ENCODE measurements around the gene MYOM1. TPM values are rescaled to one million over a fixed set of nuclear protein-coding genes. Genes with fewer than 3 reads are reported as not detected.

Gene MYOM1
- total RNA-seq, 2 experiments from 2014 or later: 2.4 to 3.8 TPM

GRCh38 chr18:3071676-3072075 is 148.1 kb downstream of the MYOM1 start:
- POLR2A ChIA-PET: interaction anchor here (0.6 to 0.7 kb wide), 5 partner anchors 15 to 53 kb away, joined by 3 read pairs; no protein-coding TSS in a partner anchor
- no peaks in the 10 kb centered on the region for H3K9me3 ChIP-seq (ENCODE audit: low read length)
- no peak overlapping the region for H3K27ac ChIP-seq (ENCODE audit: low read depth, low read length, poor library complexity, severe bottlenecking)
- no peaks in the 10 kb centered on the region for H3K79me2 ChIP-seq (ENCODE audit: insufficient read depth, low read depth, low read length)
- H3K4me3 ChIP-seq (ENCODE audit: low read depth, low read length, poor library complexity, severe bottlenecking): no peak overlapping the region
- no peak for DNase-seq (ENCODE audit: low spot score)
- intact Hi-C loops (cut with micrococcal nuclease; ENCODE audit: unreplicated experiment): no loop called here
- TF ChIP-seq CTCF (conservative IDR thresholded peaks at IDR 0.05; ENCODE audit: low read length) (no peak), EZH2phosphoT487 (IDR thresholded peaks at IDR 0.05; ENCODE audit: borderline replicate concordance, low read depth, low read length) (no peak)
- H3K9me2 ChIP-seq (ENCODE audit: insufficient read depth, low read length): no peaks in the 10 kb centered on the region
- H3K4me1 ChIP-seq (ENCODE audit: insufficient read depth, low read length, poor library complexity, severe bottlenecking): no peaks in the 10 kb centered on the region
- no peak overlapping the region for H3K4me2 ChIP-seq (ENCODE audit: low read length)
- BruUV-seq (replicated peaks): no TSS peak
- no peak overlapping the region for H2AFZ ChIP-seq (ENCODE audit: low read length)
- H4K20me1 ChIP-seq (ENCODE audit: insufficient read depth, low read length): no peaks in the 10 kb centered on the region
- no peaks in the 10 kb centered on the region for H3K36me3 ChIP-seq (ENCODE audit: insufficient read depth, low read length)
- CTCF ChIA-PET (ENCODE audit: unreplicated experiment): no interaction called here

GRCh38 chr18:3069671-3070433 is 149.9 kb downstream of the MYOM1 start:
- Histone ChIP-seq H3K4me2 (ENCODE audit: low read length) (no peak overlapping the region), H4K20me1 (ENCODE audit: insufficient read depth, low read length) (no peaks in the 10 kb centered on the region), H3K4me1 (ENCODE audit: insufficient read depth, low read length, poor library complexity, severe bottlenecking) (no peaks in the 10 kb centered on the region), H3K9me3 (ENCODE audit: low read length) (no peaks in the 10 kb centered on the region), H3K9me2 (ENCODE audit: insufficient read depth, low read length) (no peaks in the 10 kb centered on the region), H3K79me2 (ENCODE audit: insufficient read depth, low read depth, low read length) (no peaks in the 10 kb centered on the region), H2AFZ (ENCODE audit: low read length) (no peak overlapping the region; the same call in 1 of the 2 replicates), H3K36me3 (ENCODE audit: insufficient read depth, low read length) (no peaks in the 10 kb centered on the region), H3K27ac (ENCODE audit: low read depth, low read length, poor library complexity, severe bottlenecking) (no peak overlapping the region), H3K4me3 (ENCODE audit: low read depth, low read length, poor library complexity, severe bottlenecking) (no peak overlapping the region)
- intact Hi-C loops (cut with micrococcal nuclease; ENCODE audit: unreplicated experiment): no loop called here
- BruUV-seq (replicated peaks): no TSS peak
- TF ChIP-seq EZH2phosphoT487 (IDR thresholded peaks at IDR 0.05; ENCODE audit: borderline replicate concordance, low read depth, low read length) (no peak), CTCF (conservative IDR thresholded peaks at IDR 0.05; ENCODE audit: low read length) (no peak)
- POLR2A ChIA-PET: no interaction called here
- DNase-seq (ENCODE audit: low spot score): no peak
- CTCF ChIA-PET (ENCODE audit: unreplicated experiment): interaction anchor here (0.5 kb wide), 1 partner anchor 50 kb away, joined by 3 read pairs; no protein-coding TSS in a partner anchor

- Histone ChIP-seq H3K9me3 (ENCODE audit: low read length) (no peaks in the 10 kb centered on the region), H3K4me2 (ENCODE audit: low read length) (peak overlapping the region; percentile 23; the same call in 1 of the 2 replicates), H3K36me3 (ENCODE audit: insufficient read depth, low read length) (no peaks in the 10 kb centered on the region), H4K20me1 (ENCODE audit: insufficient read depth, low read length) (no peaks in the 10 kb centered on the region), H2AFZ (ENCODE audit: low read length) (peak overlapping the region; percentile 19; the same call in 1 of the 2 replicates), H3K4me1 (ENCODE audit: insufficient read depth, low read length, poor library complexity, severe bottlenecking) (no peaks in the 10 kb centered on the region), H3K9me2 (ENCODE audit: insufficient read depth, low read length) (no peaks in the 10 kb centered on the region), H3K27ac (ENCODE audit: low read depth, low read length, poor library complexity, severe bottlenecking) (no peak overlapping the region), H3K4me3 (ENCODE audit: low read depth, low read length, poor library complexity, severe bottlenecking) (no peak overlapping the region), H3K79me2 (ENCODE audit: insufficient read depth, low read depth, low read length) (no peaks in the 10 kb centered on the region)
- intact Hi-C loops (cut with micrococcal nuclease; ENCODE audit: unreplicated experiment): no loop called here
- TF ChIP-seq CTCF (conservative IDR thresholded peaks at IDR 0.05; ENCODE audit: low read length): no peak
- TF ChIP-seq EZH2phosphoT487 (IDR thresholded peaks at IDR 0.05; ENCODE audit: borderline replicate concordance, low read depth, low read length): no peak
- ChIA-PET CTCF (ENCODE audit: unreplicated experiment) (no interaction called here), POLR2A (no interaction called here)
- DNase-seq (ENCODE audit: low spot score): peak; percentile 18
- no TSS peak for BruUV-seq (replicated peaks)
Observed at GRCh38 chr18:3067722-3068121, 152.0 kb downstream of the MYOM1 start.
